Activated CD8-positive, alpha-beta memory T cell treated with anti-CD3 and anti-CD28 coated beads, Interleukin-2, amount 50 U/mL, for 48 hours (primary cell): ENCODE measurements around the gene SLC6A17.
A peak's percentile ranks its signal among the peaks of the same experiment; 100 is the strongest.

ENCODE experiments used
- DNase-seq: peaks from one replicate; pipeline ENCODE4 v3.0.0-alpha.2; 2020

SLC6A17 gene

GRCh38 chr1:110176299-110176956 lies 26.1 kb downstream of the SLC6A17 start:
- DNase-seq: no peak

DNA sequence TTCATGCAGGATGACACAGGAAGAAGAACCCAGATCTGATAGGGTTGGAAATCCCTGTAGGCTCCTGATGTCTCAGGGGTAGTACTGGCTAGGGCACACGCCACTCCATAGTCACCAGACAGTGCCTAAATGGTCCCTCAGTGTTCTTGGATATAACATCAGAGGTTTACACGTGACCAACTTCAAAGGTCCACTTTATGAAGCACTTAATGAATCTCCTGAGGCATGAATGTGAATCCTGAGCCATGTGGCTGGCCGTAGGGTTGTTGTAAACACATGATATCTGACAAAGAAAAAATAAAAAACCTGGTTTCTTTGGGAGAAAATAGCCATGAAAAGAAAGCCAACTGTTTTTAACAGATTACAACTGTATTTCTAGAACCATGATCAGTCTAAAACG lies 27.5 kb downstream of the SLC6A17 start:
- no peak for DNase-seq

DNA sequence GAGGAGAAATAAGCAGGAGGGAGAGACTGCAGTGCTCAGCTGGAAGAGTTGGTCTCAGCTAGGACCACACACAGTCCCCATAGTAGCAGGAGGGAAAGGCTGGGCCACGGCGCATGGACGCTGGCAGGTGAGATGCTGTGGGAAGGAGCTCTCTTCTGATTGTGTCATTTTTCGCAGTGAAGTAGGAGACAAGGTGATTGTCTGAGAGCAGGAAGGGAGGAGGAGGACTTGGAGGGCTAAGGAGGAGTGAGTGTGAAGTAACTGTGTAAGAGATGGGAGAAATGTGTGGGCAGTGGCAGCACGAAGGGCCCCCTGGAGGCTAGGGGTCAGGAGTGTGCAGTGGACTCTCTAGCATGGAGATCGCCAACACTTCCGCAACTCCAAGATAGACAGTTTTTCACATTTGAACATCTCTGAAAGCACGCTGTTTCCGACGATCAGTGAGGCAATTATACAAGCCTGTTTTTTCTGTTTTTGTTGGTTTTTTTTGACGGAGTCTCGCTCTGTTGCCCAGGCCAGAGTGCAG lies 33.4 kb downstream of the SLC6A17 start:
- no peak for DNase-seq

GRCh38 chr1:110184446-110184845 lies 34.2 kb downstream of the SLC6A17 start:
- DNase-seq: no peak

DNA sequence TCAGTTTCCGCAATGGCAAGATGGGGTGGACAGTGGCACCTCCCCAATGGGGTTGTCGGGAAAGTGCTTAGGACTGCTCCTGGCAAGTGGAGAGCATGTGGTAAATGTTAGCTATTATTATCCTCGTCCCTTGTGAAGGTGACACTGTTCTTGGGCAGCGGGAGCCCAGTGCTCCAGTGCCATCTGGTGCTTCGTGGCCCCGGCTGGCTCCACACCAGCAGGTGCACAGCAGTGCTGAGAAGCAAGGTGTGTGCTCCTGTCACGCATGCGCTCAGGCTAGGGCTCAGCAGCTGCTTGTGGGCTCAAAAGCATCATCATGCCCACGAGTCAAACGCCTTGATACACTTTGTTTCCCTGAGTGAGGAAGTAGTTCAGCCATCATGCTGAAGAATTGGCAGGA lies 34.9 kb downstream of the SLC6A17 start:
- no peak for DNase-seq

GRCh38 chr1:110186558-110186957 lies 36.3 kb downstream of the SLC6A17 start:
- no peak for DNase-seq

GRCh38 chr1:110187139-110187890 lies 37.0 kb downstream of the SLC6A17 start:
- DNase-seq: no peak

- DNase-seq: no peak
Observed at GRCh38 chr1:110188035-110188618, 37.8 kb downstream of the SLC6A17 start.

DNA sequence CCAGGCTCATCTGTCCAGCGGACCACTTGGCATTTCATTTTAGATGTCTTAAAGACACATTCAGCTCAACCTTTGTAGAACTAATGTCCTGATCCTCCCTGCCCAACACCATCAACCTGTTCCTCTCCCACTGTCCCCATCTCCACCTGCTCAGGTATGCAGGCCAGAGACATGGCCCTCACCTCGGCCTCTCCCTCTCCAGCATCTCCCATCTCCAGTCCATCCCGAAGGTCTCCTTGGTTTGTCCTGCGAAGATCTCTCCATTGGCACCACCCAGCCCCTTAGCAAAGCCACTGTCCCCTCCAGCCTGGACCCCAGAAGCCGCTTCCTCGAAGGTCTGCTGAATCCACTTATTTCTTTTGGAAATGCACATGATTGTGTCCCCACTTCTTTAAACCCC lies 38.9 kb downstream of the SLC6A17 start:
- no peak for DNase-seq

DNA sequence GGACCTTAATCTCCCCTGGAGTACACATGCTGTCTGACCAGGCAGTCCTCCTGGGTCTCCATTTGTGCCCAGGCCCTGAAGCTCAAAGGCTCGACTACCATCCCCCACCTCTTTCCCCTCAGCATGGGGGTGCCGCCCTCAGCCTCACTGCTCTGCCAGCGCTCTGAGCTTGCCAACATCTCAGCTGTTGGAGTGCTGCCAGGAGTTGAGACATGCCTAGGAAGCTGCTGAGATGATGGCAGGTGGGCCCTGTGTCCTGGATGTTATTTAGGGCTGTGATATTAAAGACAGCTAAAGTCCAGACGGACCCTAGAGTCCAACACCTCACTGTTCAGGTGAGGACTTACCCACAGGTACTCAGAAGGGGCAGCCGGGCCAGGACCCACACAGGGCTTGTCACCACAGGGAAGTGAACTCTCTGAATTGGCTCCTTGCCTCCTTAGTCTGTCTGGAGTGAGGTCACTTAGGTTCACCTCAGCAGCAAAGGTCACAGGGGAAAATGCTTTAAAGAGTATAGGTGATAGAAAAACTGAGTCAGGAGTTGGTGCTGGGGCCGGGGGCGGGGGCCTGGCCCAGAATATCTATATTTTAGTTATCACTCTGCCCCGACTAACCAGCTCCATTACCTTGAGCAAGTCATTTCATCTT lies 40.1 kb downstream of the SLC6A17 start:
- no peak for DNase-seq

- DNase-seq: no peak
Observed at GRCh38 chr1:110192541-110192940, 42.2 kb downstream of the SLC6A17 start.

DNA sequence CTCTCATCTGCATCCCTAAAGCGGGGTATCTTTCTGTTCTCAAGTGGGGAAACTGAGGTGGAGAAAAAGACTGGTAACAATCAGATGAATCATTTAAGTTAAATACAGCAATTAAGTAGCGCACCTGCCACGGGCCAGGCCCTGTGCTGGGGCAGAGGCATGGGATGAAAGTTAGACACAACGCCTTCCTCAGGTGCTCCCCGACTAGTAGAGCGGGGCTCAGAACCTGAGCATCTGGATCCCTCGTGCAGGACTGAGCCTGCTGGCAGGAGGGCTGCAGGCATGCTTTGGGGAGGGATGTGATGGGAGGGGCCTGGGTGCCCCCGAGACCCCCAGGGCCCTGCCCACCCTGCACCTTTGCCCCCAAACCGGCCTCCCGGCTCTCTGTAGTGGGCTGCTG lies 44.9 kb downstream of the SLC6A17 start:
- no peak for DNase-seq

DNA sequence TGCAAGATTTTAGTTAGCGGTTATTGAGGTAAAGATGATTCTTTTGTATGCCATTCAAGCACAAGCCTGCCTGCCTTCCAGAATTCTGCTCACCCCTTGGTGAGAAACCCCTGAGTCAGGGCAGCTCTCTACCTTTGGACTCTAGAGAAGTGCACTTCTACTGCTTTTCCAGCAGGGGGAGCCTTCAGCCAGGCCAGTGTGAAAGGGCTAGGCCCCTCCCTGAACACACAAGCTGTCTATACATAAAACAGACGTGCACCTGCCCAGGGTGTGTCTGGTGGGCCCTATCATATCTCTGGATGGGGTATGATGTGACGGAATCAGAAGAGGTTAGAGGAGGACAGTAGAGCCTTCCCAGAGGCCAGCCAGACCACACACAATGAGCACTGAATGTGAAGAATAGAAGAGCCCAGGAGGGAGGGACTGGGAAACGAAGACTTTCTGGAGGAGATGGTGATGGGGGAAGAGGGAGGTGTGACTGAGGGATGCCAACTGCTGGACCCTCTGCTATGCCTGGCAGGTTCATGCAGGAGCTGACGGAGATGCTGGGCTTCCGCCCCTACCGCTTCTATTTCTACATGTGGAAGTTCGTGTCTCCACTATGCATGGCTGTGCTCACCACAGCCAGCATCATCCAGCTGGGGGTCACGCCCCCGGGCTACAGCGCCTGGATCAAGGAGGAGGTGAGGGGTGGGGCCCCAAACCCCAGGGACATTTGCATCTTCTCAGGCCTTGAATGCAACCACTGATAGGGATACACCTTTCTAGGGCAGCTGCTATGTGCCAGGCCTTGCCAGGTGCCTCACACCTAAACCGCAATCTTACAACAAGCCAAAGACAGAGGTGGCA lies 46.8 kb downstream of the SLC6A17 start:
- DNase-seq: peak; percentile 70

GRCh38 chr1:110197905-110198629 lies 47.8 kb downstream of the SLC6A17 start:
- DNase-seq: no peak

- DNase-seq: no peak
Observed at GRCh38 chr1:110198746-110199145, 48.5 kb downstream of the SLC6A17 start.

- DNase-seq: no peak
Observed at GRCh38 chr1:110200190-110200589, 49.9 kb downstream of the SLC6A17 start.

DNA sequence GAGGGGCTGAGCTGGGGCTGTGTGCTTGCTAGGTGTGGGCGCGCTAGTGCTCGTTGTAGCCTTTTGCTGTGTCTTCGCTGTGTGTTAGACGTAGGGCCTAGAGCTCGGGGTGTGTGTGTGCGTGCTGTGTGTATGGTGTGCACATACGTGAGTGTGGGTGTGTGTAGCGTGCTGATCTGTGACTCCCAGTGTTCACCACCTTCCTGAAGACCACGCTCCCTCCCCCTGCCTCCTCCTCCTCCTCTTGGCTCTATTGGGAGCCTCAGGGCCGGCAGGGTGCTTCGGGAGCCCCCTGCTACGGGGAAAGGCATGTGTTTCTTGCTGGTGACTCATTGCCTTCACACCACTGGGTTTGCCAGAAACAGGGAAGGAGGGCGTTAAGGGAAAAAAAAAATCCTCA lies 50.4 kb downstream of the SLC6A17 start:
- DNase-seq: no peak

DNA sequence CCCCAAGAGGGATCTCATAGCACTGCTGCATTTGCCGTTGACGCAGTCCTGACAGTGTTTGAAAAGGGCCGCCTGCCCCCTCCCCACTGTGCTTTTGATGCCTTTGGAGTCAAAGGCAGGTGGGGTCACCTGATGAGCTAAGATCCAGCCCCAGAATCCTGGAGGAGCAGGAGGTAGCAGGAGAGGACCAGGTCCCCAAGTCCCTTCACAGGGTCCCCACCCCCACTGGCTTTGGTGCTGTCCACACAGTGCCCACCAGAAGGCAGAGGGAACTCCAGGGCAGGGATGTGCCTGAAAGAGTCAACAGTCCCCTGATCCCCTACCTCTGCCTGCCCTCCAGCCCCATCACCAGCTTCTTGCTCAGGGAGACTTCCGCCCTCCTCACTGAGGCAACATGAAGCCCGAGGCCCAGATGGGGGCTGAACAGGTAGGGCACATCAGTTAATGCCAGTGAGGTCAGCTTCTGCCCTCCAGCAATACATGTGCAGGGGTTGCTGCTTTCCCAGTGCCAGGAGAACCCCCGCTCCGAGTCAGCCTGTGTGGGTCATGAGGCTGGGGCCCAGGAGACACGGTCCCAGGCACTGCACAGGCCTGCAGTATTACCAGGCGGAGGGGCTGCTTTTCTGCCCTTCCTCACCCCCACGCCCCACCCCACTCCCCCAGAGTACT lies 51.0 kb downstream of the SLC6A17 start:
- DNase-seq: no peak

DNA sequence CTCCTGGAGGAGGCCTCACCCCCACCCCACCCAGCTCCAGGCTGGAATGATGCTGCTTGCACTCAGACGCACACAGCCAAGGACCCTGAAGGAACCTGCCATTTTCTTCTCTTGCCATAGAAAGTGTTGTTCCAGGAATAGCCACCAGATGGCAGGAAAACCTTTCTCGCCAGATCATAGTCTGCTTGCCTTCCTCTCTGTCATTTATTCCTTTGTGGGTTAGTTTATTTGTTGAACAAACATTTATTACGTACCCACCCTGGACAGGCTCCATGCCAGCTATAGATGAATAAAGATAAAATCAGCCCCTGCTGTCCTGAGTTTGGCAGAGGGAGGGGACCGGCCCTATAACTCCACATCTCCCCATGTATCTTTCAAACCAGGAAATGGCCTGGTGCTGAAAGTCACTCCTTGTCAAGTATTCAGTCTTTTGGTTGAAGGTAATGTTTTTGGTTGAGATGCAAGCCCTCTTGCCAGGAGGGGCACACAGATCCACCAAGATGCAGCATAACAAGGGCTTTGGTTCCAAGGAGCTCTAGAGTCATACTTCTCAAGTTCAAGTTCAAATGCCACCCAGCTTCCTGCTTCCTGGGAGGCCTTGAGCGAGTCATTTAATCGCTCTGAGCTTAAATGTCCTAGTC lies 52.8 kb downstream of the SLC6A17 start:
- peak; percentile 76 for DNase-seq

DNA sequence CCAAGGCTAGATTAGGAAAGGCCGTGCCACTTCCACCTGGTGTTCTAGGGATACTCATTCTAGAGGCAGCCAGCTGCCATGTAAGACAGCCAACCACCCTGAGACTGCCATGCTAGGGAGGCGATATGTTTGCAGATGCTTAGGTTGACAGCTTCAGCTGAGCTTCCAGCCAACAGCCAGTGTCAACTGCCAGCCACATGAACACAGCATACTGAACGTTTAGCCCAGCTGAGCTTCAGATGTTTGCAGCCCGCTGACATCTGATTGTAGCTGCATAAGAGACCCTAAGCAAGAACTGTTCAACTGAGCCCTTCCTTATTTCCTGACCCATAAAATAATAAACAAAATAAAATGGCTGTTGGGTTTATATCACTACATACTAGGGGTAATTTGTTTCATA lies 54.9 kb downstream of the SLC6A17 start:
- DNase-seq: no peak
